SK-N-SH treated with all-trans-retinoic acid at 6 μM for 48 hours (cell line): ENCODE results near the gene HPRT1.

ENCODE experiments used
- ARNTL ChIP-seq: fragments of 450-650 bp; formaldehyde crosslinking; IDR thresholded peaks from 2 replicates; pipeline ENCODE4 v1.5.0; 2020; ENCODE audit warnings: low read depth, mild to moderate bottlenecking, moderate library complexity, borderline replicate concordance
- CREB5 ChIP-seq: fragments of 250-450 bp; sonication (Bioruptor Pico); IDR thresholded peaks from 2 replicates; pipeline ENCODE4 v1.5.1; 2020; ENCODE audit warnings: low read depth, mild to moderate bottlenecking, moderate library complexity
- CSDC2 ChIP-seq: fragments of 250-450 bp; sonication (Bioruptor Pico); IDR thresholded peaks from 2 replicates; pipeline ENCODE4 v1.5.0; 2020; ENCODE audit warnings: mild to moderate bottlenecking, moderate library complexity
- PATZ1 ChIP-seq: fragments of 250-450 bp; sonication (Bioruptor Pico); IDR thresholded peaks from 2 replicates; pipeline ENCODE4 v1.8.0; 2020; ENCODE audit warnings: mild to moderate bottlenecking, moderate library complexity, borderline replicate concordance
- RARB ChIP-seq: fragments of 250-450 bp; sonication (Bioruptor Pico); IDR thresholded peaks from 2 replicates; pipeline ENCODE4 v1.8.0; 2021; ENCODE audit warnings: mild to moderate bottlenecking, moderate library complexity
- ZNF565 ChIP-seq: fragments of 450-650 bp; formaldehyde crosslinking; conservative IDR thresholded peaks from 2 replicates; pipeline ENCODE4 v1.5.0; 2020; ENCODE audit warnings: low read depth, mild to moderate bottlenecking, moderate library complexity

- TF ChIP-seq ARNTL (CRISPR knock-in tag) (no peak), ZNF565 (CRISPR knock-in tag) (no peak), RARB (CRISPR knock-in tag) (no peak), PATZ1 (CRISPR knock-in tag) (no peak), CSDC2 (no peak), CREB5 (no peak)
These were observed 66.4 kb downstream of the HPRT1 start for GRCh38 chrX:134526399-134526798.
